Stimulated activated naive CD8-positive, alpha-beta T cell treated with anti-CD3 and anti-CD28 coated beads, Interleukin-15, amount 100 ng/mL, for 72 hours (primary cell): ENCODE results near the gene SLC6A3.
A peak's percentile ranks its signal among the peaks of the same experiment; 100 is the strongest.

Experiments used
- ATAC-seq: fragments of 150-1000 bp; cut with Tn5 transposase; 2 replicates; pipeline ENCODE4 v1.10.0; 2021; ENCODE audit warnings: mild to moderate bottlenecking, moderate library complexity
- DNase-seq, 2 donors: peaks; one replicate each; pipeline ENCODE4 v3.0.0; 2021 to 2022
- H3K27ac Mint-ChIP-seq, 2 donors: one replicate each; pipeline ENCODE4 v1.8.0; 2022; ENCODE audit warnings: mild to moderate bottlenecking in 2 of 2, mixed read lengths in 2 of 2, moderate library complexity in 2 of 2
- H3K27me3 Mint-ChIP-seq: one replicate; pipeline ENCODE4 v1.8.0; 2022; ENCODE audit warnings: mixed read lengths
- H3K4me1 Mint-ChIP-seq: one replicate; pipeline ENCODE4 v1.8.0; 2022; ENCODE audit warnings: mild to moderate bottlenecking, mixed read lengths
- H3K4me3 Mint-ChIP-seq, 2 donors: one replicate each; pipeline ENCODE4 v1.8.0; 2022; ENCODE audit warnings: mild to moderate bottlenecking in 2 of 2, mixed read lengths in 2 of 2, moderate library complexity in 1 of 2
- H3K9me3 Mint-ChIP-seq, 2 donors: one replicate each; pipeline ENCODE4 v1.8.0; 2022; ENCODE audit warnings: mixed read lengths in 2 of 2

The SLC6A3 gene

DNA sequence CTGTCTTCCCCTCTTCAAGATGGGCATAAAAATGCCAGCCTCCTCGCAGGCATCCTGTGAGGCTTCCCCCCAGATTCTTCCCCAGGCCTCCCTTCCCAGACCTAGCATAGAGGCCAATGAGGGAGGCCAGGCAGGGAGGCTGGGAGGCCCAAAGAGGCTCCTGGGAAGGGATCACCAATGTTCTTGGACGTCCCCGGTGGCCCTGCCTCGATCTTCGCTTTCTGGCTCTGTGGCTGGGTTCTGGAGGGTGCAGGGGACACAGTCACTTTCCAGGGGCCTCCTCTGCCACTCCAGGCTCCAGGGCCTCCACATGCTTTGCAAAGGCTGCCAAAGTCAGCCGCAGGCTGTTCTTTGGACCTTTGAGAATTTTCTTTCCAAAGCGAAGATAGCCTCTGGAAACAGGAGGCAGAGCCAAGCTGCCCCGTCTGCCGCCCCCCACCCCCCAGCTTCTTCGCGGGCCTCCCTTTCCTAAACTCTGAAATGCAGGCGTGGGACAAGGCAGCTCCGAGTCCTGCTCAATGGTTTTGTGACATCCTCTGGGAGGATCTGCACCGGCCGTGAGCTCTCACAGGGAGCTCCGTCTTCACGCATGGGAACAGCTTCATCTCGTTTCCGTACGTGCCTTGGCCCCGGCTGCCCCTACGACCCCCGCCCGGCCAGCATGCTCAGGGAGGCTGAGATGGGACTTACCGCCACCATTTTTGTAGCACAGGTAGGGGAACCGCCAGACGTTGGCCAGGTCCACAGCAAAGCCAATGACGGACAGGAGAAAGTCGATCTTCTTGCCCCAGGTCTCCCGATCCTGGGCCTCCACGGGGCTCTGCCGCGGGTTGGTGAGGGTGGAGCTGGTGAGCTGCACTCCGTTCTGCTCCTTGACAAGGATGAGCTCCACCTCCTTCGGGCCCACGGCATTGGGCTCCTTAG is 2.8 kb downstream of the SLC6A3 start:
- H3K27me3 Mint-ChIP-seq: peaks cover 83% of the 10 kb centered on the region
- no peak overlapping the region for H3K27ac Mint-ChIP-seq
- no peak for DNase-seq

DNA sequence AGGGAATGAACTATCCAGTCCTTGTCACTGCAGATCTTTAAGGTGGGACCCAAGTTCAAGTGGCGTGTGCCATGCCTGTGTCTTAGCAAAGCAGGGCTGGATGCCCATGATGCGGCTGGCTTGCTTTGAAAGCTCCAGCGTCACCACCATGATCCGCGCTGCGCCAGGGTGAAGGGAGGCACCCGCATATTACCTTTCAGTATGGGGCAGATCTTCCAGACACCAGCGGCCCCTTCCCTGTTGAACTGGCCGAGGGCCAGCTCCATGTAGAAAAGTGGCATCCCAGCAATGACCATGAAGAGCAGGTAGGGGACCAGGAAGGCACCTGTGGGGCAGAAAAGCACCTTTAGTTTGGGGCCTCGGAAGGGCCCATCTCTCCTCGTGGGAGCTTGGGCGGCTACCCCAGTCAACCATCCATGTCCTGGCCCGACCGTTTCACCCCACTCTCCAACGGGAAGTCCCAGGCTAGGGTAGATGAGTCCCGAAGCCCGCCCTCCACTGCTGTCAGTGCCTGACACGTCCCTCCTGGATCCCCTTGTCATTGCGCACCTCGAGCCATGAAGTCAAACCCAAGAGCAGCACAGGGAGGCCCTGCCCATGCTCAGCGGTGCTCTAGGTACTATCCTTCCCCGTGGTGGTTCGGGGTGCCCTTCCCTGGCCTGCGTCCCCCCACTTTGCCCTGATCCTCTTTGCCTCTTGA is 3.9 kb downstream of the SLC6A3 start:
- Mint-ChIP-seq H3K9me3 (peaks cover 5 to 9% of the 10 kb centered on the region in 2 donors), H3K27ac (no peak overlapping the region), H3K27me3 (peaks cover 72% of the 10 kb centered on the region), H3K4me1 (peaks cover 11% of the 10 kb centered on the region), H3K4me3 (no peak overlapping the region)
- DNase-seq: no peak
- ATAC-seq: no peak

More for the DNA sequence above, 2.8 kb downstream of the SLC6A3 start:
- H3K4me1 Mint-ChIP-seq: peaks cover 20% of the 10 kb centered on the region
- no peak overlapping the region for H3K4me3 Mint-ChIP-seq
- no peak for ATAC-seq
- peaks cover 5 to 9% of the 10 kb centered on the region in 2 donors for H3K9me3 Mint-ChIP-seq

DNA sequence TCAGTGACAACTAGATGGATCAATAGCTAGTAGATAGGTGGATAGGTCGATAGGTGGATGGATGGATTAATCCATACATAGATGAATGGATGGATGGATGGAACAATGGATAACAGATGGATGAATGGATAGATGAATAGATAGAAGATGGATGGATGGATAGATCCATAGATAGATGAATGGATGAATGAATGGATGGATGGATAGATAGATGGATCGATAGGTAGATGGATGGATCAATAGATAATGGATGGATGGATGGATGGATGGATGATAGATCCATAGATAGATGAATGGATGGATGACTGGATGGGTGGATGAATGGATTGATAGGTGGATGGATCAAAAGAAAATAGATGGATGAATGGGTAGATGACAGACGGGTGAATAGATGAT is 5.1 kb downstream of the SLC6A3 start:
- Mint-ChIP-seq H3K27ac (no peak overlapping the region), H3K27me3 (peaks cover 66% of the 10 kb centered on the region), H3K4me3 (no peak overlapping the region), H3K4me1 (peaks cover 11% of the 10 kb centered on the region), H3K9me3 (peaks cover 5 to 9% of the 10 kb centered on the region in 2 donors)
- ATAC-seq: no peak
- no peak for DNase-seq

DNA sequence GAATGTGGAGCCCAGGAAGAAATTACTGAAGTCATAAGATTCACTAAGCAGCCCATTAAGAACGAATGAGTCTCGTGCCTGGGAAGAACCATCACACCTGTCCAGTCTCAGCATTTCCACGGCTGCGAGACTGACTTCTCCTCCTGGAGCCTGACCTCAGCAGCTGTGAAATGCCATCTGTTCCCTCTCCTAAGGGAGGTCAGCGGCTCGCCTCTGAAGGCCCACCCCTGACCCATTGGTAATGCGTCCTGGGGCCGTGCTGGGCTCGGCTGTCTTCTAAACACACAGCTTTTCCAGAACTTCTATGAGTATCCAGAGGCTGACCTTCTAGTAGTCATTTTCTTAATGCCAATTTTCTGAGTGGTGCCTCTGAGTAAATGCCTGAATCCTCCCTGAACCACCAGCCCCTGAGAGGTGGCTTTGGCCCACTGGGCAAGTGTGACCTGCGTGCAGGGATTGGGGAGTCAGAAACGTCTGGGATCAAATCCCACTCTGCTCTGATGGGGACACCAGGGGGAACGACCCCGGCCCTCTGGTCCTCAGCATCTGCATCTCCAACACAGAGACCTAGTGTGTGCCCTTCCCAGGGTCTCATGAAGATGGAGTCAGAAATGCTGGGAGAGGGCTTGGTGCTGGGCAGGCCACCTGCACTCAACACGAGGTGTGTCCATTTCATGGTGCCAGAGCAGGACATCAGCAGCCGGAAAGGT is 5.7 kb downstream of the SLC6A3 start:
- Mint-ChIP-seq H3K9me3 (peaks cover 5 to 9% of the 10 kb centered on the region in 2 donors), H3K4me3 (no peak overlapping the region), H3K27me3 (peaks cover 60% of the 10 kb centered on the region), H3K27ac (no peak overlapping the region), H3K4me1 (peaks cover 7% of the 10 kb centered on the region)
- ATAC-seq: no peak
- DNase-seq: no peak

DNA sequence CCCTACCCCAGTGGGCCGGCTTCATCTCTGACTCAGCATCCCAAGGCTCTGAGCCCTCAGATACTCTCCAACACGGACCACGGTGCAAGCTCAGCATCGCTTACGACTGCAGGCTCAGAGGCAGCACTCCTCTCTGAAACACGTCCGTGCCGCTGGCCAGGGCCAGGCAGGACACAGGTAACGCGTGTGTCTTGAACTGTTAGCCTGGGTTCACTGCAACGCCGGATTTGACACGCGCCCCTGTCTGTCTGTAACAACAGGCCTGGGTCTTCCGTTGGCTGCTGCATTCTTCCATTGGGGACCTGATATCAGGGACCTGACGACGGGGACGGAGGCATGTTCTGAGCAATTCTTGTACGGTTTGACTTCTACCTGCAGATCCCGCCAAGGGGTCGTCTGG is 6.4 kb downstream of the SLC6A3 start:
- DNase-seq (no peak), ATAC-seq (no peak)
- Mint-ChIP-seq H3K4me1 (peaks cover under 1% of the 10 kb centered on the region), H3K9me3 (peaks cover 5 to 12% of the 10 kb centered on the region in 2 donors), H3K27ac (no peak overlapping the region), H3K27me3 (peaks cover 57% of the 10 kb centered on the region), H3K4me3 (no peak overlapping the region)

DNA sequence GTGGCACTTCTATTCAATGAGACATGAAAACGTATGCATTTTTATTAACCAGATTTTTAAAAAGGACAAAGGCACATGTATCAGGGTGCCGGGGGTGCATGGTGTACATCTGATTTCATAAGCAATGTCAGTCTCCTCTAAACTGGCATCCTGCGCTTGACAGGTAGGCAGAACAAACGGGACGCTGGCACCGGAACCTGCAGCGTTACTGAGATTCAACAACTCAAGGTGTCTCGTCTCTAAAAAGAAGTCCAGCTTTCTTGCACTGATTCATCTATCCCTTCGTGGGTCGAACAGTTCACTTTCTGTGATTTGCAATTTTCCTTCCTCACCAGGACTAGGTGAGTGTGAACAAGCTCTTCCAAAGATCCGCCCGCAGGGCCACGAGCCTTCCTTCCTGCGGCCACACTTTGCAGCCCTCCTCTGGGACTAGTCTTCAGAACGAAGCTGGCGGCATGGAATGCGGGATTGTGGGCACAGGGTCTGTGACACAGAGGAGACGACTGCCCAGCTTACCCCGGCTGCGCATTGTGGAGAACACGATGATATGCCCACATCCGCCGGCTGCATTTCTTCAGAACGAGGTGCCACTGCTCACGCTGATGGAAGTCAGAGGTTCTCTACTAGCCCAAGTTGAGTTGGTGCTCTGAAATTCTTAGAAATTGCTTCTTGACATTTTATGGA is 7.2 kb downstream of the SLC6A3 start:
- no peak for DNase-seq
- Mint-ChIP-seq H3K4me3 (no peak overlapping the region), H3K27ac (no peak overlapping the region), H3K4me1 (no peaks in the 10 kb centered on the region), H3K9me3 (peaks cover 12 to 20% of the 10 kb centered on the region in 2 donors), H3K27me3 (peaks cover 54% of the 10 kb centered on the region)
- ATAC-seq: no peak

DNA sequence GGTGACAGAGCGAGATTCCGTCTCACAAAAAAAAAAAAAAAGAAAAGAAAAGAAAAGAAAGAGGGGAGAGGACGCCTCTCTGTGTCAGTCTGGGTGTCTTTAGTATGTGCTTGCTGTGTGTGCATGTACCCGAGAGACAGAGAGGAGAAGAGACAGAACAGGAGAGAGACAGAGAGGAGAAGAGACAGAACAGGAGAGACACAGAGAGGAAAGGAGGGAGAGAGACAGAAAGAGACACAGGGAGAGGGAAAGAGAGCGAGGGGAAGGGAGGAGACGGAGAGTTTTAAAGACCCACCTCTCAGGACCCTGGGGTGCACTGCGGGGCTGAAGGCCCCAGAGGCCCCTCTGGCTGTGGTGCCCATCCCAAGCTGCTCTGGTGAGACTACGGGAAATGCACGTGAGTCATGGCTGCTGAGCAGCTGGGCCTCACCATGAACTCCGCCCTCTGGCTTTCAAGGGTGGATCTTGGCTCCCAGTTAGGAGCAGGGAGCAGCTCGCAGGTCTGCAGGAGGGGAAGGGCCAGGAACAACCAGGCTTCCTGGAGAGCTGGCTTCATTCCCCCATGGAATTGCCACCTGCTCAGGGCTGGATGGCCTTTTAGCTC is 7.9 kb downstream of the SLC6A3 start:
- ATAC-seq (no peak), DNase-seq (no peak)
- Mint-ChIP-seq H3K9me3 (peaks cover 12 to 20% of the 10 kb centered on the region in 2 donors), H3K4me1 (no peaks in the 10 kb centered on the region), H3K27me3 (peaks cover 47% of the 10 kb centered on the region), H3K4me3 (no peak overlapping the region), H3K27ac (no peak overlapping the region)

DNA sequence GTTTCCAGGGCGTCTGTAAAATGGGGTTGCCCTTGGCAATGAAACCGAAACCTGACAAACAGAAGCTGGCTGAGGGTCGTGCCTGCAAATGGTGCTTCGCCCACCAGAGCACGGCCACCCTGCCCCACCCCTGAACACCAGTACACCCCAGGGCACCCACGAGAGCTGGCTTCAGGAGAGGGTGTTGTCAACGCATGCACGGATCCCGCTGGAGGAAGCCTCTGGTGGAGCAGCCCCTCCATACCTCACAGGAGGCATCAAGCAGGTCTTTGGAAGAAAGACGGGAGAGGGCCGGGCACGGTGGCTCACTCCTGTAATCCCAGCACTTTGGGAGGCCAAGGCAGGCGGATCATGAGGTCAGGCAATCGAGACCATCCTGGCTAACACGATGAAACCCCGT is 8.6 kb downstream of the SLC6A3 start:
- ATAC-seq: no peak

DNA sequence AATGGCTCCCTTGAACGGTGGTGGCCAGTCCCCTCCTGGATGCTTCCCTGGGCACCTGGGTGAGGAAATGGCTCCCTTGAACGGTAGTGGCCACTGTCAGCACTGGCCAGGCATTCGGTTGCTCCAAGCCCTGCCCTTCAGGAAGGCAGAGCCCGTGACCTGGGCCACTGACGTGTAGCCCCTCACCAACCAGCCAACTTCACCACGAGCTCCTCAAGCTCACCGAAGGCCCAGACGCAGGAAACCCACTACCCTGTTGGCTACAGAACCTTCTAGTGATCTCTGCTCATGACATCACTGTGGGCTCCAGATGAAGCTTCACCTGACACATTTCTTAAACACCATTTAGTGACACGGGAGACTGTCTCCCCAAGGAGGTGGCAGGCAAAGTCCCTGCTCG is 9.2 kb downstream of the SLC6A3 start:
- no peaks in the 10 kb centered on the region for H3K4me1 Mint-ChIP-seq
- ATAC-seq (no peak), DNase-seq (no peak)
- H3K9me3 Mint-ChIP-seq: peaks cover 12 to 21% of the 10 kb centered on the region in 2 donors
- no peak overlapping the region for H3K27ac Mint-ChIP-seq
- peaks cover 34% of the 10 kb centered on the region for H3K27me3 Mint-ChIP-seq
- H3K4me3 Mint-ChIP-seq: no peak overlapping the region

More for the DNA sequence above, 8.6 kb downstream of the SLC6A3 start:
- H3K27me3 Mint-ChIP-seq: peaks cover 41% of the 10 kb centered on the region
- H3K4me1 Mint-ChIP-seq: no peaks in the 10 kb centered on the region
- no peak overlapping the region for H3K4me3 Mint-ChIP-seq
- no peak for DNase-seq
- H3K27ac Mint-ChIP-seq: no peak overlapping the region
- peaks cover 12 to 20% of the 10 kb centered on the region in 2 donors for H3K9me3 Mint-ChIP-seq

DNA sequence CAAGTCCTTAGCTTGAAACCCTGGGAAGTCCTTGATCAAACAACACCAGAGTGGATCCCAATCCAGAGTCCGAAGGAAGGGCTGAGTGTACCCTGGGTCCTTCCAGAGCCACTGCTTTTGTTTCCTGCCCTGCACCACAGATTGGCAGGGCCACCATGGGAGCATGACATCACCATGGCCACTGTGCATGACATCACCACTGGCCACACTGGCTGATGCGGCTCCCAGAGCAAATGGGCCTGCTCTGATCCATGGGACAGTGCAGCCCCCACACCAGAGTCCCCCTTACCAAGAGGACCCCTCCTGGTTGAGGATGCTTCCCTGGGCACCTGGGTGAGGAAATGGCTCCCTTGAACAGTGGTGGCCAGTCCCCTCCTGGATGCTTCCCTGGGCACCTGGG is 9.9 kb downstream of the SLC6A3 start:
- peaks cover 12 to 26% of the 10 kb centered on the region in 2 donors for H3K9me3 Mint-ChIP-seq
- DNase-seq (peak in 1 of 2 donors; percentile 2), ATAC-seq (no peak)
- no peak overlapping the region for H3K27ac Mint-ChIP-seq
- no peaks in the 10 kb centered on the region for H3K4me1 Mint-ChIP-seq
- H3K4me3 Mint-ChIP-seq: no peak overlapping the region
- peaks cover 30% of the 10 kb centered on the region for H3K27me3 Mint-ChIP-seq

DNA sequence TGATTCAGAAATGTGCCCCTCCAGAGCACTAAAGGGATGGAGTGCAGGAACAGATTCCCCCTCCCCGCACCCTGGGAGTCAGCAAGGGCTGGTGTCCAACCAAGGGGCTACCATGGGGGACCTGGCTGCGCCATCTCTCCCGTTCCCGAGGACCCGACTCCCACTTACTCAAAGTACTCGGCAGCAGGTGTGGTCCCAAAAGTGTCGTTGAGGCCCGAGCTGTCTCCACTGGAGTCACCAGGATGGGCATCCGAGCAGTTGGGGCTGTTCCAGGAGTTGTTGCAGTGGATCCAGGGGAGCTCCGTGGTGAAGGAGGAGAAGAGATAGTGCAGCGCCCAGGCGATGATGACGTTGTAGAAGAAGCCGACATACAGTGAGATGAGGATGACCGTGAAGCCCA is 12.9 kb downstream of the SLC6A3 start:
- DNase-seq (peak in 1 of 2 donors; percentile 4), ATAC-seq (no peak)
- Mint-ChIP-seq H3K27me3 (peaks cover 17% of the 10 kb centered on the region), H3K4me1 (no peaks in the 10 kb centered on the region), H3K4me3 (no peak overlapping the region), H3K27ac (peak overlapping the region in 1 of 2 donors; percentile 69), H3K9me3 (peaks cover 28 to 42% of the 10 kb centered on the region in 2 donors)

DNA sequence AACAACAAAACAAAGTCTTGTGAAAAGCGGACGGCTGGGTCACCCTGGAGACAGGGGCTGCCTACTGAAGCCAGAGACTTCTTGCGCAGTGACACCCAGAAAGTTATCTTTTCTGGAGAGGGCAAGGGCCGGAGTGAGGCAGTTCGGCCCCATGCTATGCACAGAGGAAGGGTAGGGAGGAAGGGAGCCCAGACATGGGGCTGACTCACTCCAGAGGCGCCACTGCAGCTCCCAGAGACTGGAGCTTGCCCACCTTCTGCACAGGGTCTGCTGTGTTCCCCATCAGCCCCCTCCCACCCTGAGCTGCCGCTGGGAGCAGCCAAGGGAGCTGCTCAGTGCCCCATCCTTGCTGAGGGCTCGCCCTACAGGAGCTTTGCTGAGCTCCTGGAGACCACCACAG is 13.3 kb downstream of the SLC6A3 start:
- H3K27me3 Mint-ChIP-seq: peaks cover 17% of the 10 kb centered on the region
- DNase-seq: peak in 1 of 2 donors; percentile 3
- no peak overlapping the region for H3K4me3 Mint-ChIP-seq
- H3K4me1 Mint-ChIP-seq: no peaks in the 10 kb centered on the region
- H3K9me3 Mint-ChIP-seq: peaks cover 28 to 46% of the 10 kb centered on the region in 2 donors
- no peak for ATAC-seq
- H3K27ac Mint-ChIP-seq: no peak overlapping the region

DNA sequence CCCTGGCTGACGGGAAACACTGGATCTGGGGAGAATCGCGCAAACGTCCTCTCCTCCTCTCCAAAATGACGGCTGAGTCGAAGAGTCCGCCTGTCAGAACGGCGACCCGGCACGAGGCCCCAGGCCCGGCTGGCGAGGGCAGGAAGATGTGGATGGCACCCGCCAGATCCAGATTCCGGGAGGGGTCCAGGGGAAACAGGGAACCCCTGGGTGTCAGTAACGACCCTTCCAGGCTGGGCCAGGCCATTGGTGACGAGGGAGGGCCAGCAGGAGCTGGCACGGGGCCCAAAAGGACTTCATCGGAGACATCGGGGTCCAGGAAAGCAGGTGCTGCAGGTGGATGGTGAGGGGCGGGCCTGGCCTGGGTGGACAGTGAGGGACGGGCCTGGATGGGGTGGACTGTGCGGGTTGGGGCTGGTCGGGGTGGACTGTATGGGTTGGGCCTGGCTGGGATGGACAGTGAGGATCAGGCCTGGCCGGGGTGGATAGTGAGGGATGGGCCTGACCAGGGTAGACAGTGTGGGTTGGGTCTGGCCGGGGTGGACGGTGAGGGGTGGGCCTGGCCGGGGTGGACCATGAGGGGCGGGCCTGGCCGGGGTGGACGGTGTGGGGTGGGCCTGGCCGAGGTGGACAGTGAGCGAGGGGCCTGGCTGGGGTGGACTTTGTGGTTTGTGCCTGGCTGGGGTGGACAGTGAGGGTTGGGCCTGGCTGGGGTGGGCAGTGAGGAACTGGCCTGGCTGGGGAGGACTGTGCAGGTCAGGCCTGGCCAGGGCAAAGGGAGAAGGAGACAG is 14.0 kb downstream of the SLC6A3 start:
- peaks cover 33 to 53% of the 10 kb centered on the region in 2 donors for H3K9me3 Mint-ChIP-seq
- peak in 1 of 2 donors; percentile 3 for DNase-seq
- H3K27me3 Mint-ChIP-seq: peaks cover 17% of the 10 kb centered on the region
- peak overlapping the region in 1 of 2 donors; percentile 24 for H3K27ac Mint-ChIP-seq
- ATAC-seq: peak; percentile 73
- H3K4me1 Mint-ChIP-seq: no peaks in the 10 kb centered on the region
- no peak overlapping the region for H3K4me3 Mint-ChIP-seq
